Endometrial microvascular endothelial cells (primary cell): ENCODE results near the gene RGS9BP. TPM values are rescaled to one million over a fixed set of nuclear protein-coding genes. Genes with fewer than 3 reads are reported as not detected.

Experiments
- in situ Hi-C: cut with HindIII; loops from 2 replicates; pipeline ENCODE4 v1.10.0; 2017; ENCODE audit warnings: low sequenced_read_pairs, low pct_unique_long_range_greater_than_20kb; ENCODE audit errors: inconsistent ontology term
- total RNA-seq: library from RNA; depleted of rRNA; stranded (reverse); fragments of >200 nt; gene quantifications from one replicate; pipeline ENCODE4 v1.2.3, GENCODE V29; 2015; ENCODE audit errors: inconsistent ontology term

RGS9BP gene
- total RNA-seq, 1 donor from 2014 or later, result not detected

- in situ Hi-C loops, result no loop called here
Measured at GRCh38 chr19:32666084-32666483, 9.6 kb upstream of the RGS9BP start.

- in situ Hi-C loops, result no loop called here
Measured at GRCh38 chr19:32669310-32669709, 6.3 kb upstream of the RGS9BP start.

- in situ Hi-C loops, result no loop called here
Measured at GRCh38 chr19:32671883-32672593, 3.6 kb upstream of the RGS9BP start.

GRCh38 chr19:32672841-32673240 is 2.8 kb upstream of the RGS9BP start:
- in situ Hi-C loops, result no loop called here

- in situ Hi-C loops, result no loop called here
Measured at GRCh38 chr19:32673573-32673972, 2.1 kb upstream of the RGS9BP start.

- in situ Hi-C loops, result no loop called here
Measured at GRCh38 chr19:32674153-32674930, 1.3 kb upstream of the RGS9BP start.

- in situ Hi-C loops, result no loop called here
Measured at GRCh38 chr19:32674931-32675719, 523 bp upstream of the RGS9BP start, which contains the start of gene ANKRD27. Gene ANKRD27 (minus strand): TSS chr19:32675180. CDS start chr19:32659015, 16,165 bp downstream.

GRCh38 chr19:32676186-32676894 is 692 bp downstream of the RGS9BP start:
- in situ Hi-C loops, result no loop called here

GRCh38 chr19:32676895-32677359 is 1.3 kb downstream of the RGS9BP start:
- in situ Hi-C loops, result no loop called here

- in situ Hi-C loops, result no loop called here
Measured at GRCh38 chr19:32677657-32678056, 2.0 kb downstream of the RGS9BP start.

GRCh38 chr19:32680986-32681385 is 5.3 kb downstream of the RGS9BP start:
- in situ Hi-C loops, result no loop called here

GRCh38 chr19:32682317-32682716 is 6.7 kb downstream of the RGS9BP start:
- in situ Hi-C loops, result no loop called here

GRCh38 chr19:32686847-32687475 is 11.3 kb downstream of the RGS9BP start:
- in situ Hi-C loops, result no loop called here

- in situ Hi-C loops, result no loop called here
Measured at GRCh38 chr19:32687681-32688080, 12.0 kb downstream of the RGS9BP start.

- in situ Hi-C loops, result no loop called here
Measured at GRCh38 chr19:32688311-32688710, 12.7 kb downstream of the RGS9BP start.

- in situ Hi-C loops, result no loop called here
Measured at GRCh38 chr19:32691291-32691951, 15.8 kb downstream of the RGS9BP start, which contains the start of gene NUDT19. Gene NUDT19 (plus strand): TSS chr19:32691821. CDS start chr19:32691961, 140 bp downstream.

GRCh38 chr19:32691952-32692726 is 16.5 kb downstream of the RGS9BP start:
- in situ Hi-C loops, result no loop called here
